Measurements from ENCODE around the gene P3R3URF.

P3R3URF gene

DNA sequence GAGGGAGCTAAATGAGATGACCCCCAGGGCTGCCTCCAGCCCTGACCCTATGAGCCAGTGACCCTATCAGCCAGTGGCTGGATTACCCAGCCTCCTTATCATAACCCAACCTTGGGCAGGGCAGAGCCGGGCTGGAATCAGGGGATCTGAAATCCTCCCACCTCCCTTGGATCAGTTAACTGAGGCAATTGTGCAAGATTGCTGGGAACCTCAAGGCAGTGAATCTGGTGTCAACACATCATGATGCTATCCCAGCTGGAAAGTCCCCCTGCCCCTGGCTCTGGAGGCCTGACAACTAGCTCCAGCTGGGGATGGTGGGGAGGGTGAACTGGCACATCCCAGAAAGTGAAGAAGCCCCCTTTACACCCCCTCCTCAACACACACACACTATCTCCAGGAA, 7.8 kb downstream of the P3R3URF start:
- Histone ChIP-seq H3K9ac (ENCODE audit: low read length) (no peak overlapping the region), H3K4me1 (ENCODE audit: insufficient read depth, low read length) (peaks cover 13% of the 10 kb centered on the region)

DNA sequence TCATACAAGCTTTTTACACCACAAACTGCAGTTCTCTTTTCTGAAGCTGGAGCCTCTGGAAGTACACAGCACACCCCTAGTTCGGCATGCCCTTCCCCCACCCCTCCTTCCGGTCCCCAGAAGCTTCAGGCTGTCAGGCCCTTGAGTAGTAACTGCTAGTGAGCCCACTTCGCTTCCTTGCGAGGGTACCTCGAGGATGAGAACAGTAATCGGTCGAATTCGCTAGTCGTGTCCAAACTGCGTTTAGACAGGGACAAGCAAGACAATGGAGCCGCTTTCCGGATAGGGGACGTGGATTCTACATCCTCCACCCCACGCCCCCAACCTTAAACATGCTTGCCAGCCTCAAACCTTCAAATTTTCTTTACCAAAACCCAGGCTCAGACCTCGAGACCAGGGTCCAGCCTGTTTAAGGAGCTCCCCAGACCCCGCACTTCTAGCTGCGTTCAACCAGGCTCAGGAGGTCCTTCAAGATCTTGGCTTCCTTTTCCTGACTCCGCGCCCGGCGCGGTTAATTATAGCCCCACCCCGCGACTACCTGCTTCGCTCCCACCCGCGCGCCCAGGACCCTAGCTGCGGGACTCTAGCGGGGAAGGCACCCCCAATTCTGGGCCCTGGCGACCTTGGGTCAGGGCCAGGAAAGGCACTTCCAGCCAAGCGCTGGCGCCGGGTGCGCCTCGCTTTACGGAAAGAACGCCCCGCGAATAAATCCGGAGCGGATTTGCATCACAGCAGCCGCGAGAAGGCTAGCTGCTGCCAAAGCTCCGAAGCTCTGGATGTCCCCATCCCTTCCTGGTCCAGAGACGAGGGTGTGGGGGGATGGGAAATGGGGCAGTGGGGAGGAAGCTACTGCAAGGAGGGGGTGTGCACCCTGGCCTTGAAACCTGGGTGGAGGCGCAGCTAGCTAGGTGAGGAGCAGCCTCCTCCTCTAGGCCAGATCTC, 9.5 kb downstream of the P3R3URF start:
- peaks cover 7% of the 10 kb centered on the region for H3K4me1 ChIP-seq (ENCODE audit: insufficient read depth, low read length)
- H3K9ac ChIP-seq (ENCODE audit: low read length), result no peak overlapping the region
- H3K27me3 ChIP-seq (ENCODE audit: control insufficient read depth in 1 of 2, insufficient read depth in 2 of 2, low read length in 2 of 2), result peaks cover 0 to 6% of the 10 kb centered on the region in 2 donors
- H3K4me3 ChIP-seq (ENCODE audit: low read depth in 1 of 2, low read length in 2 of 2), result peak overlapping the region; percentile 4 to 56
- H3K27ac ChIP-seq (ENCODE audit: low read depth, low read length), result no peak overlapping the region
- H3K9me3 ChIP-seq (ENCODE audit: low read length), result no peaks in the 10 kb centered on the region
- no peaks in the 10 kb centered on the region for H3K36me3 ChIP-seq (ENCODE audit: insufficient read depth, low read length)

More for the DNA sequence above, 7.8 kb downstream of the P3R3URF start:
- Histone ChIP-seq H3K36me3 (ENCODE audit: insufficient read depth, low read length) (no peaks in the 10 kb centered on the region), H3K9me3 (ENCODE audit: low read length) (no peaks in the 10 kb centered on the region), H3K4me3 (ENCODE audit: low read depth in 1 of 2, low read length in 2 of 2) (no peak overlapping the region), H3K27me3 (ENCODE audit: control insufficient read depth in 1 of 2, insufficient read depth in 2 of 2, low read length in 2 of 2) (peaks cover 0 to 6% of the 10 kb centered on the region in 2 donors), H3K27ac (ENCODE audit: low read depth, low read length) (no peak overlapping the region)

GRCh38 chr1:46160212-46160611, 16.1 kb downstream of the P3R3URF start:
- H3K4me1 ChIP-seq (ENCODE audit: insufficient read depth, low read length), result no peaks in the 10 kb centered on the region
- H3K9ac ChIP-seq (ENCODE audit: low read length), result no peak overlapping the region
- no peak overlapping the region for H3K27ac ChIP-seq (ENCODE audit: low read depth, low read length)
- H3K36me3 ChIP-seq (ENCODE audit: insufficient read depth, low read length), result no peaks in the 10 kb centered on the region
- H3K9me3 ChIP-seq (ENCODE audit: low read length), result no peaks in the 10 kb centered on the region
- H3K4me3 ChIP-seq (ENCODE audit: low read depth in 1 of 2, low read length in 2 of 2), result no peak overlapping the region
- no peaks in the 10 kb centered on the region for H3K27me3 ChIP-seq (ENCODE audit: control insufficient read depth in 1 of 2, insufficient read depth in 2 of 2, low read length in 2 of 2)

DNA sequence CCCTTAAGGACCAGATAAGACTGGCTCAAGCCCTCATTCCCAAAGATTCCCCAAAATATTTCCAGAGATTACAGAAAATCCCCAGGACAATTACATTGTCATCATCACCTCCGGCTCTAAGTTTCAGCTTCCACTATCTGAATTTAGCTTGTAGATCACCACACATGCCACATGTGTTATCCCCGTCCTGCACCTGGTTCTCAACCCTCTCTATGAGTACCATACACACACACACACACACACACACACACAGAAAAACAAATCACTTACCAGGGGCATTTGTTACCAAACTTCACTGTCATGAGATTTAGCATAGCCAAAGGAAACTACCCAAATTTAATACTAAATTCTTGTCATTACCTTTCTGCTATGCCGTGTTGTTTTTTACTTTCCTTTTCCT, 16.8 kb downstream of the P3R3URF start:
- no peak overlapping the region for H3K9ac ChIP-seq (ENCODE audit: low read length)
- no peaks in the 10 kb centered on the region for H3K9me3 ChIP-seq (ENCODE audit: low read length)
- H3K36me3 ChIP-seq (ENCODE audit: insufficient read depth, low read length), result no peaks in the 10 kb centered on the region
- H3K27me3 ChIP-seq (ENCODE audit: control insufficient read depth in 1 of 2, insufficient read depth in 2 of 2, low read length in 2 of 2), result no peaks in the 10 kb centered on the region
- no peak overlapping the region for H3K27ac ChIP-seq (ENCODE audit: low read depth, low read length)
- no peak overlapping the region for H3K4me3 ChIP-seq (ENCODE audit: low read depth in 1 of 2, low read length in 2 of 2)
- no peaks in the 10 kb centered on the region for H3K4me1 ChIP-seq (ENCODE audit: insufficient read depth, low read length)

- Histone ChIP-seq H3K9ac (ENCODE audit: low read length) (no peak overlapping the region), H3K9me3 (ENCODE audit: low read length) (no peaks in the 10 kb centered on the region), H3K36me3 (ENCODE audit: insufficient read depth, low read length) (no peaks in the 10 kb centered on the region), H3K27me3 (ENCODE audit: control insufficient read depth in 1 of 2, insufficient read depth in 2 of 2, low read length in 2 of 2) (no peaks in the 10 kb centered on the region), H3K27ac (ENCODE audit: low read depth, low read length) (no peak overlapping the region), H3K4me1 (ENCODE audit: insufficient read depth, low read length) (no peaks in the 10 kb centered on the region), H3K4me3 (ENCODE audit: low read depth in 1 of 2, low read length in 2 of 2) (no peak overlapping the region)
Measured at GRCh38 chr1:46158312-46159281, 17.7 kb downstream of the P3R3URF start.

GRCh38 chr1:46157916-46158311, 18.4 kb downstream of the P3R3URF start:
- H3K27me3 ChIP-seq (ENCODE audit: control insufficient read depth in 1 of 2, insufficient read depth in 2 of 2, low read length in 2 of 2), result no peaks in the 10 kb centered on the region
- no peak overlapping the region for H3K9ac ChIP-seq (ENCODE audit: low read length)
- no peak overlapping the region for H3K27ac ChIP-seq (ENCODE audit: low read depth, low read length)
- no peak overlapping the region for H3K4me3 ChIP-seq (ENCODE audit: low read depth in 1 of 2, low read length in 2 of 2)
- no peaks in the 10 kb centered on the region for H3K36me3 ChIP-seq (ENCODE audit: insufficient read depth, low read length)
- H3K4me1 ChIP-seq (ENCODE audit: insufficient read depth, low read length), result no peaks in the 10 kb centered on the region
- H3K9me3 ChIP-seq (ENCODE audit: low read length), result peaks cover 3% of the 10 kb centered on the region

- Histone ChIP-seq H3K9ac (ENCODE audit: low read length) (no peak overlapping the region), H3K9me3 (ENCODE audit: low read length) (peaks cover 3% of the 10 kb centered on the region), H3K4me3 (ENCODE audit: low read depth in 1 of 2, low read length in 2 of 2) (no peak overlapping the region), H3K27me3 (ENCODE audit: control insufficient read depth in 1 of 2, insufficient read depth in 2 of 2, low read length in 2 of 2) (no peaks in the 10 kb centered on the region), H3K27ac (ENCODE audit: low read depth, low read length) (no peak overlapping the region), H3K36me3 (ENCODE audit: insufficient read depth, low read length) (no peaks in the 10 kb centered on the region), H3K4me1 (ENCODE audit: insufficient read depth, low read length) (no peaks in the 10 kb centered on the region)
Measured at GRCh38 chr1:46153732-46154131, 22.6 kb downstream of the P3R3URF start.

GRCh38 chr1:46153228-46153627, 23.1 kb downstream of the P3R3URF start:
- Histone ChIP-seq H3K4me3 (ENCODE audit: low read depth in 1 of 2, low read length in 2 of 2) (no peak overlapping the region), H3K4me1 (ENCODE audit: insufficient read depth, low read length) (no peaks in the 10 kb centered on the region), H3K27me3 (ENCODE audit: control insufficient read depth in 1 of 2, insufficient read depth in 2 of 2, low read length in 2 of 2) (no peaks in the 10 kb centered on the region), H3K36me3 (ENCODE audit: insufficient read depth, low read length) (no peaks in the 10 kb centered on the region), H3K9me3 (ENCODE audit: low read length) (peaks cover 3% of the 10 kb centered on the region), H3K9ac (ENCODE audit: low read length) (no peak overlapping the region), H3K27ac (ENCODE audit: low read depth, low read length) (no peak overlapping the region)

- Histone ChIP-seq H3K4me3 (ENCODE audit: low read depth in 1 of 2, low read length in 2 of 2) (no peak overlapping the region), H3K27ac (ENCODE audit: low read depth, low read length) (no peak overlapping the region), H3K9me3 (ENCODE audit: low read length) (peaks cover 3% of the 10 kb centered on the region), H3K9ac (ENCODE audit: low read length) (no peak overlapping the region), H3K27me3 (ENCODE audit: control insufficient read depth in 1 of 2, insufficient read depth in 2 of 2, low read length in 2 of 2) (no peaks in the 10 kb centered on the region), H3K36me3 (ENCODE audit: insufficient read depth, low read length) (no peaks in the 10 kb centered on the region), H3K4me1 (ENCODE audit: insufficient read depth, low read length) (no peaks in the 10 kb centered on the region)
Measured at GRCh38 chr1:46152016-46152415, 24.3 kb downstream of the P3R3URF start.

DNA sequence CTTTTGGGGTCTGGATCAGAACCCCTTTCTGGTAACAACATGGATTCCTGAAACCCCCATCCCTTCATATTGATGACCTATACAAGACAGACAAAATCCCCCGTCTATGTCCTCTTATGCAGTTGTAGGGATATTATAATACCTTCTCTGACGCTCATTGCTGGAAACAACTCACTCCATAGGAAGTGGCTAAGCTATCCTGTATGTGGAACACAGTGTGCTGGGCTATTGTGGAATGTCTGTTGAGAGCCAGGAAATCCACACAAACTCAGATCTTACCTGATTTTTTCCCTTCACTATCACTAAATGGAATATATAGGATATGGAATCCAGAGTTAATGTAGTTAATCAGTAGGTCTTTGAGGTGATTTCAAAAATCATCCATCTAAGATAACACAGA, 26.2 kb downstream of the P3R3URF start:
- no peak overlapping the region for H3K9ac ChIP-seq (ENCODE audit: low read length)
- peaks cover 3% of the 10 kb centered on the region for H3K9me3 ChIP-seq (ENCODE audit: low read length)
- H3K36me3 ChIP-seq (ENCODE audit: insufficient read depth, low read length), result no peaks in the 10 kb centered on the region
- no peak overlapping the region for H3K4me3 ChIP-seq (ENCODE audit: low read depth in 1 of 2, low read length in 2 of 2)
- no peaks in the 10 kb centered on the region for H3K27me3 ChIP-seq (ENCODE audit: control insufficient read depth in 1 of 2, insufficient read depth in 2 of 2, low read length in 2 of 2)
- no peak overlapping the region for H3K27ac ChIP-seq (ENCODE audit: low read depth, low read length)
- no peaks in the 10 kb centered on the region for H3K4me1 ChIP-seq (ENCODE audit: insufficient read depth, low read length)

DNA sequence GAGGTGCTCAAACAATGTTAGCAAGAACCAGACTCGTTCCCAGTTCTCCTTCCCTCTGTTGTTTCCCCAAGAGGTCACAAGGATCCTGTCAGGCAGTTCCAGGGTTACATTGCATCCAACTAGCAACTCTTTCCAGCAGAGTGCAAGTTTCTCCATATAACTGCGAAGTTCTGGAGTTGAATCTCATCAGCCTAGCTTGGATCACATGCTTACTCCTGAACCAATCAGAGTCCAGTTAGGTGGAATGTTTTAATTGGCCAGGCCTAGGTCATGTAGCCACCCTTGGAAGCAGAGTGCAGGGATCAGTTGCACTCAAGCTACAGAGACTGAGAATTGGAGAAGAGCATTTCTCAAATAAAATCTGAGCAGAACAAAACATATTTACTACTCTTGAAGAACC, 28.0 kb downstream of the P3R3URF start:
- no peak overlapping the region for H3K27ac ChIP-seq (ENCODE audit: low read depth, low read length)
- no peak overlapping the region for H3K9ac ChIP-seq (ENCODE audit: low read length)
- no peaks in the 10 kb centered on the region for H3K4me1 ChIP-seq (ENCODE audit: insufficient read depth, low read length)
- no peaks in the 10 kb centered on the region for H3K27me3 ChIP-seq (ENCODE audit: control insufficient read depth in 1 of 2, insufficient read depth in 2 of 2, low read length in 2 of 2)
- H3K9me3 ChIP-seq (ENCODE audit: low read length), result peaks cover 1% of the 10 kb centered on the region
- no peaks in the 10 kb centered on the region for H3K36me3 ChIP-seq (ENCODE audit: insufficient read depth, low read length)
- no peak overlapping the region for H3K4me3 ChIP-seq (ENCODE audit: low read depth in 1 of 2, low read length in 2 of 2)
